Measurements from ENCODE around the gene MED23. TPM values are rescaled to one million over a fixed set of nuclear protein-coding genes. Genes with fewer than 3 reads are reported as not detected.

MED23 gene
- total and polyA plus RNA-seq, 9 of the 15 experiments (the other 6 are each of a cell fraction or from before 2014, with no cell fraction given): 13.7 to 61.2 (median 27.2) TPM

DNA sequence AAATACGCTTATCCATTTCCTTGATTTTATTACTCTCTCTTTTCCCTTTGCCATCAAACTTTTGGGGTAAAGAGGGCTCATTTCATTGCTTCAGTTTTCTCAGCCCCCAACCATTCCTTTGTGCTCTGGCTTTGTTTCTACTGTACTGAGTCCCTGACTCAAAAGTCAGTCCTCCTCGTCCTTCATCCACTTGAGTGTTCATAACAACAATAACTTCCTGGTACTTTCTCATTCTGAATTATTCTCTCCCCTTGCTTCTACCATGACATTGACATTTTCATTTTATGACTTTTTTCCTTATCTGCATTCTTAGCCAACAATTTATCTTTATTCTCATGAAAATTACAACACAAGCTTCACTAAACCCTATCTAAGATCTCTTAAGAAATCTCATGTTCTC is 10.0 kb upstream of the MED23 start:
- intact Hi-C loops (cut with micrococcal nuclease) (no loop called here), in situ Hi-C loops (cut with MboI) (loop anchor here (25.0 kb wide), 1 partner anchor 1174 kb away; the partner anchor contains the start of gene RPS12)
- DNase-seq (ENCODE audit: extremely low read depth in 1 of 4, low spot score in 3 of 4) (peak in 1 of 4 experiments; percentile 34), ATAC-seq (peak; percentile 55), FAIRE-seq (no peak)
- H3K27ac ChIP-seq (ENCODE audit: extremely low read depth, low read depth, low read length): peak overlapping the region; percentile 86; the same call in 2 of the 3 replicates
- peaks cover 8% of the 10 kb centered on the region; the same call in 2 of the 3 replicates for H3K36me3 ChIP-seq (ENCODE audit: control insufficient read depth, insufficient read depth, low read length)
- no peaks in the 10 kb centered on the region for H3K27me3 ChIP-seq (ENCODE audit: control insufficient read depth in 2 of 2, insufficient read depth in 2 of 2, low read length in 2 of 2)
- peaks cover 2% of the 10 kb centered on the region; the same call in 1 of the 2 replicates for H3K9me3 ChIP-seq (replicated peaks; ENCODE audit: control insufficient read depth, insufficient read depth, low read depth, low read length)
- ChIA-PET POLR2A (interaction anchor here (0.6 to 1.5 kb wide), 3 partner anchors 9 to 14 kb away, joined by 4 to 8 read pairs (median 4); no protein-coding TSS in a partner anchor), CTCF (ENCODE audit: low intra/inter-chr PET ratio) (no interaction called here)
- peak overlapping the region in 1 of 2 experiments; percentile 76; a peak in 2 of 4 replicates for H3K9ac ChIP-seq (ENCODE audit: insufficient read depth in 1 of 2, low read depth in 2 of 2, low read length in 2 of 2)
- peak overlapping the region; percentile 62 for H3K4me2 ChIP-seq (ENCODE audit: insufficient read depth, low read length)
- H3K4me3 ChIP-seq: peak overlapping the region; percentile 27
- H2AFZ ChIP-seq (ENCODE audit: low read depth, low read length): peak overlapping the region; percentile 71
- no peaks in the 10 kb centered on the region for H4K20me1 ChIP-seq (replicated peaks; ENCODE audit: control insufficient read depth, insufficient read depth, low read length)
- 0% methylated on average over 2 of the region's 2 CpGs for WGBS (ENCODE audit: insufficient coverage, low coverage, missing lambda C conversion rate)
- H3K79me2 ChIP-seq (ENCODE audit: control insufficient read depth, insufficient read depth, low read length): peaks cover 55% of the 10 kb centered on the region
- no peaks in the 10 kb centered on the region for H3K9me1 ChIP-seq (ENCODE audit: control insufficient read depth, insufficient read depth, low read length)
- BruUV-seq (replicated peaks): no TSS peak
- H3K4me1 ChIP-seq (replicated peaks in 1 of 2; ENCODE audit: control insufficient read depth in 2 of 2, insufficient read depth in 2 of 2, low read length in 2 of 2): peaks cover 7 to 17% of the 10 kb centered on the region in 2 experiments; a peak in 4 of 5 replicates
- TF ChIP-seq, protein P1, sequence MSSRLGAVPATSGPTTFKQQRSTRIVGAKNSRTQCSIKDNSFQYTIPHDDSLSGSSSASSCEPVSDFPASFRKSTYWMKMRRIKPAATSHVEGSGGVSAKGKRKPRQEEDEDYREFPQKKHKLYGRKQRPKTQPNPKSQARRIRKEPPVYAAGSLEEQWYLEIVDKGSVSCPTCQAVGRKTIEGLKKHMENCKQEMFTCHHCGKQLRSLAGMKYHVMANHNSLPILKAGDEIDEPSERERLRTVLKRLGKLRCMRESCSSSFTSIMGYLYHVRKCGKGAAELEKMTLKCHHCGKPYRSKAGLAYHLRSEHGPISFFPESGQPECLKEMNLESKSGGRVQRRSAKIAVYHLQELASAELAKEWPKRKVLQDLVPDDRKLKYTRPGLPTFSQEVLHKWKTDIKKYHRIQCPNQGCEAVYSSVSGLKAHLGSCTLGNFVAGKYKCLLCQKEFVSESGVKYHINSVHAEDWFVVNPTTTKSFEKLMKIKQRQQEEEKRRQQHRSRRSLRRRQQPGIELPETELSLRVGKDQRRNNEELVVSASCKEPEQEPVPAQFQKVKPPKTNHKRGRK (tag; IDR thresholded peaks at IDR 0.05): peak; percentile 22; the same call in 1 of the 2 replicates
- 0 out of 2 replicates have a peak, but pooled peaks have one; percentile 57 for TF ChIP-seq NFRKB (IDR thresholded peaks at IDR 0.05; ENCODE audit: low read depth)
- TF ChIP-seq, protein P2, sequence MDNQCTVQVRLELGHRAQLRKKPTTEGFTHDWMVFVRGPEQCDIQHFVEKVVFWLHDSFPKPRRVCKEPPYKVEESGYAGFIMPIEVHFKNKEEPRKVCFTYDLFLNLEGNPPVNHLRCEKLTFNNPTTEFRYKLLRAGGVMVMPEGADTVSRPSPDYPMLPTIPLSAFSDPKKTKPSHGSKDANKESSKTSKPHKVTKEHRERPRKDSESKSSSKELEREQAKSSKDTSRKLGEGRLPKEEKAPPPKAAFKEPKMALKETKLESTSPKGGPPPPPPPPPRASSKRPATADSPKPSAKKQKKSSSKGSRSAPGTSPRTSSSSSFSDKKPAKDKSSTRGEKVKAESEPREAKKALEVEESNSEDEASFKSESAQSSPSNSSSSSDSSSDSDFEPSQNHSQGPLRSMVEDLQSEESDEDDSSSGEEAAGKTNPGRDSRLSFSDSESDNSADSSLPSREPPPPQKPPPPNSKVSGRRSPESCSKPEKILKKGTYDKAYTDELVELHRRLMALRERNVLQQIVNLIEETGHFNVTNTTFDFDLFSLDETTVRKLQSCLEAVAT (IDR thresholded peaks at IDR 0.05): 0 out of 4 replicates have a peak, but pooled peaks of 1 of the 2 experiments have one; percentile 9
- TF ChIP-seq, protein P3, sequence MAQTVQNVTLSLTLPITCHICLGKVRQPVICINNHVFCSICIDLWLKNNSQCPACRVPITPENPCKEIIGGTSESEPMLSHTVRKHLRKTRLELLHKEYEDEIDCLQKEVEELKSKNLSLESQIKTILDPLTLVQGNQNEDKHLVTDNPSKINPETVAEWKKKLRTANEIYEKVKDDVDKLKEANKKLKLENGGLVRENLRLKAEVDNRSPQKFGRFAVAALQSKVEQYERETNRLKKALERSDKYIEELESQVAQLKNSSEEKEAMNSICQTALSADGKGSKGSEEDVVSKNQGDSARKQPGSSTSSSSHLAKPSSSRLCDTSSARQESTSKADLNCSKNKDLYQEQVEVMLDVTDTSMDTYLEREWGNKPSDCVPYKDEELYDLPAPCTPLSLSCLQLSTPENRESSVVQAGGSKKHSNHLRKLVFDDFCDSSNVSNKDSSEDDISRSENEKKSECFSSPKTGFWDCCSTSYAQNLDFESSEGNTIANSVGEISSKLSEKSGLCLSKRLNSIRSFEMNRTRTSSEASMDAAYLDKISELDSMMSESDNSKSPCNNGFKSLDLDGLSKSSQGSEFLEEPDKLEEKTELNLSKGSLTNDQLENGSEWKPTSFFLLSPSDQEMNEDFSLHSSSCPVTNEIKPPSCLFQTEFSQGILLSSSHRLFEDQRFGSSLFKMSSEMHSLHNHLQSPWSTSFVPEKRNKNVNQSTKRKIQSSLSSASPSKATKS (CRISPR knock-in tag; IDR thresholded peaks at IDR 0.05): no peak
- TF ChIP-seq, protein P4, sequence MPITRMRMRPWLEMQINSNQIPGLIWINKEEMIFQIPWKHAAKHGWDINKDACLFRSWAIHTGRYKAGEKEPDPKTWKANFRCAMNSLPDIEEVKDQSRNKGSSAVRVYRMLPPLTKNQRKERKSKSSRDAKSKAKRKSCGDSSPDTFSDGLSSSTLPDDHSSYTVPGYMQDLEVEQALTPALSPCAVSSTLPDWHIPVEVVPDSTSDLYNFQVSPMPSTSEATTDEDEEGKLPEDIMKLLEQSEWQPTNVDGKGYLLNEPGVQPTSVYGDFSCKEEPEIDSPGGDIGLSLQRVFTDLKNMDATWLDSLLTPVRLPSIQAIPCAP (CRISPR knock-in tag; IDR thresholded peaks at IDR 0.05; ENCODE audit: borderline replicate concordance): no peak
- TF ChIP-seq, protein P5, sequence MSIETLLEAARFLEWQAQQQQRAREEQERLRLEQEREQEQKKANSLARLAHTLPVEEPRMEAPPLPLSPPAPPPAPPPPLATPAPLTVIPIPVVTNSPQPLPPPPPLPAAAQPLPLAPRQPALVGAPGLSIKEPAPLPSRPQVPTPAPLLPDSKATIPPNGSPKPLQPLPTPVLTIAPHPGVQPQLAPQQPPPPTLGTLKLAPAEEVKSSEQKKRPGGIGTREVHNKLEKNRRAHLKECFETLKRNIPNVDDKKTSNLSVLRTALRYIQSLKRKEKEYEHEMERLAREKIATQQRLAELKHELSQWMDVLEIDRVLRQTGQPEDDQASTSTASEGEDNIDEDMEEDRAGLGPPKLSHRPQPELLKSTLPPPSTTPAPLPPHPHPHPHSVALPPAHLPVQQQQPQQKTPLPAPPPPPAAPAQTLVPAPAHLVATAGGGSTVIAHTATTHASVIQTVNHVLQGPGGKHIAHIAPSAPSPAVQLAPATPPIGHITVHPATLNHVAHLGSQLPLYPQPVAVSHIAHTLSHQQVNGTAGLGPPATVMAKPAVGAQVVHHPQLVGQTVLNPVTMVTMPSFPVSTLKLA (conservative IDR thresholded peaks at IDR 0.05): 0 out of 4 replicates have a peak, but pooled peaks of 1 of the 2 experiments have one; percentile 4
- TF ChIP-seq, protein P6, sequence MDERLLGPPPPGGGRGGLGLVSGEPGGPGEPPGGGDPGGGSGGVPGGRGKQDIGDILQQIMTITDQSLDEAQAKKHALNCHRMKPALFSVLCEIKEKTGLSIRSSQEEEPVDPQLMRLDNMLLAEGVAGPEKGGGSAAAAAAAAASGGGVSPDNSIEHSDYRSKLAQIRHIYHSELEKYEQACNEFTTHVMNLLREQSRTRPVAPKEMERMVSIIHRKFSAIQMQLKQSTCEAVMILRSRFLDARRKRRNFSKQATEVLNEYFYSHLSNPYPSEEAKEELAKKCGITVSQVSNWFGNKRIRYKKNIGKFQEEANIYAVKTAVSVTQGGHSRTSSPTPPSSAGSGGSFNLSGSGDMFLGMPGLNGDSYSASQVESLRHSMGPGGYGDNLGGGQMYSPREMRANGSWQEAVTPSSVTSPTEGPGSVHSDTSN (CRISPR knock-in tag; IDR thresholded peaks at IDR 0.05; ENCODE audit: low read depth): no peak
- TF ChIP-seq, protein P6 (tag; conservative IDR thresholded peaks at IDR 0.05; ENCODE audit: low read depth): peak; percentile 51; the same call in 1 of the 2 replicates
- TF ChIP-seq SREBF2 (CRISPR knock-in tag; IDR thresholded peaks at IDR 0.05): no peak
- TF ChIP-seq CHD1 (IDR thresholded peaks at IDR 0.05; ENCODE audit: low read length): peak; percentile 11
